NT2/D1 (cell line): Measurements from ENCODE around the gene CD9.
"Not testable (repeated sequence)": the region's sequence is repeated elsewhere in the genome, so short reads cannot be mapped to it uniquely, and the experiment has no call there.

Source experiments
- DNase-seq: peaks from one replicate; pipeline ENCODE4 v3.0.0-alpha.2; 2011; ENCODE audit warnings: low read depth, low spot score
- H3K27me3 ChIP-seq: 2 replicates; pipeline ENCODE4 v1.6.0; 2011; ENCODE audit warnings: mild to moderate bottlenecking; ENCODE audit not compliant: insufficient read length, insufficient read depth
- H3K36me3 ChIP-seq: 2 replicates; pipeline ENCODE4 v1.6.1; 2011; ENCODE audit warnings: mild to moderate bottlenecking, low read length, mixed read lengths; ENCODE audit not compliant: insufficient read depth, insufficient read length
- H3K4me1 ChIP-seq: 2 replicates; pipeline ENCODE4 v1.5.1; 2011; ENCODE audit not compliant: insufficient read depth, insufficient read length
- H3K4me3 ChIP-seq: 2 replicates; pipeline ENCODE4 v1.5.1; 2011; ENCODE audit warnings: low read depth; ENCODE audit not compliant: insufficient read length
- H3K9ac ChIP-seq: 2 replicates; pipeline ENCODE4 v1.6.0; 2011; ENCODE audit warnings: low read depth; ENCODE audit not compliant: insufficient read length
- H3K9me3 ChIP-seq: 2 replicates; pipeline ENCODE4 v1.5.1; 2011; ENCODE audit warnings: mild to moderate bottlenecking, low read length; ENCODE audit not compliant: insufficient read depth
- SUZ12 ChIP-seq: IDR thresholded peaks from 2 replicates; pipeline ENCODE4 v1.6.1; 2011; ENCODE audit not compliant: insufficient read length, insufficient read depth; ENCODE audit errors: extremely low read depth
- YY1 ChIP-seq: IDR thresholded peaks from 2 replicates; pipeline ENCODE4 v1.6.1; 2011; ENCODE audit not compliant: insufficient read length, insufficient read depth
- ZNF274 ChIP-seq: IDR thresholded peaks from 2 replicates; pipeline ENCODE4 v1.6.1; 2011; ENCODE audit warnings: mild to moderate bottlenecking, low read depth, low read length

CD9 gene

GRCh38 chr12:6200256-6201212, at the start of gene CD9:
Gene CD9 (plus strand): TSS chr12:6200400. CDS start chr12:6200500, 100 bp downstream.
- TF ChIP-seq SUZ12, result no peak
- TF ChIP-seq YY1, result no peak
- no peak for TF ChIP-seq ZNF274
- Histone ChIP-seq H3K4me1 (peaks cover 47% of the 10 kb centered on the region), H3K27me3 (peaks cover 6% of the 10 kb centered on the region), H3K9ac (peak within 1 kb of the TSS; percentile 98), H3K4me3 (peak within 1 kb of the TSS; percentile 96), H3K9me3 (no peaks in the 10 kb centered on the region), H3K36me3 (peaks cover 30% of the 10 kb centered on the region)
- no peak for DNase-seq

GRCh38 chr12:6154730-6155459, 45.3 kb upstream of the CD9 start:
- no peaks in the 10 kb centered on the region for H3K4me1 ChIP-seq
- H3K9me3 ChIP-seq, result no peaks in the 10 kb centered on the region
- no peaks in the 10 kb centered on the region for H3K36me3 ChIP-seq
- no peak overlapping the region for H3K4me3 ChIP-seq
- TF ChIP-seq YY1, result no peak
- TF ChIP-seq SUZ12, result no peak
- no peak for TF ChIP-seq ZNF274
- no peaks in the 10 kb centered on the region for H3K27me3 ChIP-seq
- H3K9ac ChIP-seq, result no peak overlapping the region
- no peak for DNase-seq

- H3K9ac ChIP-seq, result no peak overlapping the region
- H3K36me3 ChIP-seq, result no peaks in the 10 kb centered on the region
- no peaks in the 10 kb centered on the region for H3K27me3 ChIP-seq
- DNase-seq, result no peak
- TF ChIP-seq SUZ12 (no peak), YY1 (no peak), ZNF274 (no peak)
- H3K4me3 ChIP-seq, result no peak overlapping the region
- H3K4me1 ChIP-seq, result peaks cover 8% of the 10 kb centered on the region
- H3K9me3 ChIP-seq, result no peaks in the 10 kb centered on the region
Observed at GRCh38 chr12:6157482-6157881, 42.7 kb upstream of the CD9 start.

DNA sequence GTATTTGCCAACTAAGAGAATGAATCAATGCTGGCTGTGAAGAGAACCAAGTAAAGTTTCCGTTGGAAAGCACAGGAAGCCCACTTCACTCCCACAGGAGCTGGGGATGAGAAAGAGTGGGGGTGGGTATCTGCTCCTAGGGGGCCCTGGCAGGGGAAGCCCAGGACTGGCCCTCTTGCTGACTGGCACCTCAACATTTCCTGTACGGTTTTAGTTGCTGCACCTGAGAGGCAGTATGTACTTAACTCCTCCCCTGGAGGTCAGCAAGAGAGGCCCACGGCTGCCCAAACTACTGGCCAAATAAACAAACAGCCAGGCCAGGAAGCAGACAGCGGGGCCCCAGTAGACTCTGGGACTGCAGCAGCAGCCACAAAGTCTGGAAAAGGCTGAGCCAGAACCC, 41.9 kb upstream of the CD9 start:
- Histone ChIP-seq H3K27me3 (no peaks in the 10 kb centered on the region), H3K9me3 (no peaks in the 10 kb centered on the region), H3K9ac (no peak overlapping the region), H3K36me3 (no peaks in the 10 kb centered on the region), H3K4me3 (no peak overlapping the region), H3K4me1 (peaks cover 8% of the 10 kb centered on the region)
- DNase-seq, result no peak
- TF ChIP-seq ZNF274 (no peak), YY1 (no peak), SUZ12 (no peak)

- peaks cover 8% of the 10 kb centered on the region for H3K4me1 ChIP-seq
- H3K4me3 ChIP-seq, result no peak overlapping the region
- H3K36me3 ChIP-seq, result no peaks in the 10 kb centered on the region
- no peaks in the 10 kb centered on the region for H3K27me3 ChIP-seq
- no peaks in the 10 kb centered on the region for H3K9me3 ChIP-seq
- no peak overlapping the region for H3K9ac ChIP-seq
- no peak for TF ChIP-seq YY1
- DNase-seq, result no peak
Observed at GRCh38 chr12:6158749-6159148, 41.5 kb upstream of the CD9 start.

- not testable (repeated sequence) for H3K4me1 ChIP-seq, H3K4me3 ChIP-seq, H3K9me3 ChIP-seq, H3K9ac ChIP-seq, H3K36me3 ChIP-seq, H3K27me3 ChIP-seq, DNase-seq
Observed at GRCh38 chr12:6159166-6160011, 40.8 kb upstream of the CD9 start.

- not testable (repeated sequence) for H3K9me3 ChIP-seq, DNase-seq, H3K36me3 ChIP-seq, H3K9ac ChIP-seq, H3K4me1 ChIP-seq, H3K27me3 ChIP-seq, H3K4me3 ChIP-seq
Observed at GRCh38 chr12:6160049-6160649, 40.1 kb upstream of the CD9 start.
